Neural progenitor cell (in vitro differentiated cells): Measurements from ENCODE around the gene KDM4B.

Experiments
- EZH2 ChIP-seq: fragments of 200-600 bp; sonication (generic); IDR thresholded peaks from 2 replicates; pipeline ENCODE4 v1.6.1; 2017; ENCODE audit warnings: antibody characterized with exemption, mild to moderate bottlenecking, moderate library complexity
- EZH2phosphoT487 ChIP-seq: fragments of 200-600 bp; sonication (generic); IDR thresholded peaks from 2 replicates; pipeline ENCODE4 v1.6.1; 2017; ENCODE audit warnings: antibody characterized with exemption
- TF ChIP-seq, protein P1 (sequence below): fragments of 200-600 bp; sonication (generic); IDR thresholded peaks from 2 replicates; pipeline ENCODE4 v1.5.1; 2017; ENCODE audit warnings: antibody characterized with exemption, mild to moderate bottlenecking

DNA sequence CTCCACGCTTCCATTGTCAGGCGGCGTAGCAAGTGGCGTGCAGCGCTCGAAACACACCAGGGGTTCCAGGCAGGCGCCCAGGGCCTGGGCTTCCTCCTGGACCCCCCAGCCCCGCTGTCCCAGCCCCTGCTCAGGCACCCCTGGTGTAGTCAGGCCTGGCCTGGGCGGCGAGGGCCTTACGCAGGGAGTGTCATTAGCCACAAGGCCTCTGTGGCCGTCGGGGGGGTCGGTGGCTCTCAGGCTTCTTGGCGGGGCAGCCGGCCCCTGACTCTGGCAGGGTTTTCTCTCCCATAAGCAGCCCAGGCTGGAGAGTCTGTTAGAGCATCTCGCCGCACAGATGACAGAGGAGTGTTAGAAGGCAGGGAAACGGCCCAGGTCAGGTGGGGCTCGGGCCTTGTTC is 116.7 kb downstream of the KDM4B start:
- TF ChIP-seq, protein P1, sequence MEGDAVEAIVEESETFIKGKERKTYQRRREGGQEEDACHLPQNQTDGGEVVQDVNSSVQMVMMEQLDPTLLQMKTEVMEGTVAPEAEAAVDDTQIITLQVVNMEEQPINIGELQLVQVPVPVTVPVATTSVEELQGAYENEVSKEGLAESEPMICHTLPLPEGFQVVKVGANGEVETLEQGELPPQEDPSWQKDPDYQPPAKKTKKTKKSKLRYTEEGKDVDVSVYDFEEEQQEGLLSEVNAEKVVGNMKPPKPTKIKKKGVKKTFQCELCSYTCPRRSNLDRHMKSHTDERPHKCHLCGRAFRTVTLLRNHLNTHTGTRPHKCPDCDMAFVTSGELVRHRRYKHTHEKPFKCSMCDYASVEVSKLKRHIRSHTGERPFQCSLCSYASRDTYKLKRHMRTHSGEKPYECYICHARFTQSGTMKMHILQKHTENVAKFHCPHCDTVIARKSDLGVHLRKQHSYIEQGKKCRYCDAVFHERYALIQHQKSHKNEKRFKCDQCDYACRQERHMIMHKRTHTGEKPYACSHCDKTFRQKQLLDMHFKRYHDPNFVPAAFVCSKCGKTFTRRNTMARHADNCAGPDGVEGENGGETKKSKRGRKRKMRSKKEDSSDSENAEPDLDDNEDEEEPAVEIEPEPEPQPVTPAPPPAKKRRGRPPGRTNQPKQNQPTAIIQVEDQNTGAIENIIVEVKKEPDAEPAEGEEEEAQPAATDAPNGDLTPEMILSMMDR = no peak
- TF ChIP-seq EZH2 (no peak), EZH2phosphoT487 (no peak)
